Ascending aorta (tissue), 2 donors: ENCODE data around the gene NLRC3. TPM values are rescaled to one million over a fixed set of nuclear protein-coding genes. Genes with fewer than 3 reads are reported as not detected.
A peak's percentile ranks its signal among the peaks of the same experiment; 100 is the strongest.
"Not testable (repeated sequence)": the region's sequence is repeated elsewhere in the genome, so short reads cannot be mapped to it uniquely, and the experiment has no call there.

Experiments
- DNase-seq, 2 donors: peaks; one replicate each; pipeline ENCODE4 v3.0.0-alpha.2; 2019; ENCODE audit warnings: low spot score in 2 of 2
- H3K27ac ChIP-seq, 2 donors: fragments of 200-600 bp; sonication (generic); one replicate each; pipeline ENCODE4 v1.5.1; 2016 to 2017; ENCODE audit warnings: mild to moderate bottlenecking in 1 of 2
- H3K27me3 ChIP-seq: fragments of 200-600 bp; sonication (generic); one replicate; pipeline ENCODE4 v1.5.1; 2017
- H3K36me3 ChIP-seq, 2 donors: fragments of 200-600 bp; sonication (generic); one replicate each; pipeline ENCODE4 v1.5.1; 2016
- H3K4me1 ChIP-seq, 2 donors: fragments of 200-600 bp; sonication (generic); one replicate each; pipeline ENCODE4 v1.5.1; 2016 to 2017; ENCODE audit warnings: mild to moderate bottlenecking in 1 of 2
- H3K4me3 ChIP-seq, 2 donors: fragments of 200-600 bp; sonication (generic); one replicate each; pipeline ENCODE4 v1.5.1; 2016 to 2017; ENCODE audit warnings: mild to moderate bottlenecking in 1 of 2
- H3K9me3 ChIP-seq, 2 donors: fragments of 200-600 bp; sonication (generic); one replicate each; pipeline ENCODE4 v1.5.1; 2016
- CTCF ChIP-seq, 3 experiments: fragments of 200-600 bp in 2 of 3; fragments of 450-650 bp in 1 of 3; sonication (generic) in 2 of 3; IDR thresholded peaks; one replicate each; pipeline ENCODE4 v1.5.1; 2016 to 2019; ENCODE audit warnings: antibody characterized with exemption in 3 of 3, mild to moderate bottlenecking in 1 of 3, moderate library complexity in 1 of 3
- intact Hi-C: fragments of 100-400 bp; cut with DNase I; formaldehyde crosslinking; loops from one replicate; pipeline ENCODE4 v1.15.1; 2023
- total RNA-seq: library from RNA; depleted of rRNA; stranded (reverse); fragments of >200 nt; gene quantifications from one replicate; pipeline ENCODE4 v1.1.0, GENCODE V29; 2016

NLRC3 gene
- total RNA-seq, 1 donor from 2014 or later = 2.1 TPM

DNA sequence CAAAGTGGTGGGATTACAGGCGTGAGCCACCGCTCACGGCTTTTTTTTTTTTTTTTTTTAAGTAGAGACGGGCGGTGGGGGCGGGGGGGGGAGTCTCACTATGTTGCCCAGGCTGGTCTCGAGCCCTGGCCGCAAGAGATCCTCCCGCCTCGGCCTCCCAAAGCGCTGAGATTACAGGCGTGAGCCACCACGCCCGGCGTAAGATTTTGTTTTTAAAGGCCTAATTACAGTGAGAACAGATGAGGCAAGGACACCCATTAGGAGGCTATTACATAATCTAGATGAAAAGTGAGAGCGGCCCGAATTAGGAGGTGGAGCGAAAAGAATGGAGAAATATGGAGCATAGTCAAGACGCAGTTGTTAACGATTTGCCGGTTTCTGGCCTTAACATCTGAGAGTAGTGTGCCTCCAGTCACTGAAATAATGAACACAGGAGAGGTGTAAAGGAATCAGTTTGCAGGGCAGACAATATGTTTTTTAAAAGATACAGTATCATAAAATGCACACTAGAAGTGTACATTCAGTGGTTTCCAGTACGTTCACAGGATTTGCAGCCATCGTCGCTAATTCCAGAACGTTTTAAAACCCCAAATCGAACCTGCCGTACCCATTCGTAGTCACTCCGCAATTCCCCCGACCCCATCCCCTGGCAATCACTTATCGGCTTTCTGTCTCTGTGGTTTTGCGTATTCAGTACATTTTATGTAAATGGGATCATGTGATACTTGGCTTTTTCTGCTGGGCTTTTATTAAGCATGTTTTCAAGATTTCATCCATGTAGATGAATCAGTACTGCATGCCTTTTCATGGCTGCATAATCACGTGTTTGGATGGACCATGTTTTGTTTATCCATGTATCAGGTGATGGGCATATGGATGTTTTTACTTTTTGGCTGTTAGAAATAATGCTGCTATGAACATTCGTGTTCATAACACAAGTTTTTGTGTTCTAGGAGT, 35.6 kb upstream of the NLRC3 start:
- DNase-seq = peak in 1 of 2 donors; percentile 53
- H3K4me1 ChIP-seq = peaks cover 0 to 11% of the 10 kb centered on the region in 2 donors
- intact Hi-C loops = loop anchor here (10.0 kb wide), 1 partner anchor 802 kb away; the partner anchor contains the start of gene CORO7
- peak overlapping the region; percentile 61 to 76 for H3K4me3 ChIP-seq
- no peaks in the 10 kb centered on the region for H3K27me3 ChIP-seq
- no peaks in the 10 kb centered on the region for H3K9me3 ChIP-seq
- TF ChIP-seq CTCF (IDR thresholded peaks at IDR 0.05) = no peak
- H3K36me3 ChIP-seq = no peaks in the 10 kb centered on the region
- no peak overlapping the region for H3K27ac ChIP-seq

- Histone ChIP-seq H3K27me3 (no peaks in the 10 kb centered on the region), H3K27ac (peak within 1 kb of the TSS; percentile 60 to 66), H3K9me3 (no peaks in the 10 kb centered on the region), H3K4me1 (peaks cover 0 to 11% of the 10 kb centered on the region in 2 donors), H3K36me3 (no peaks in the 10 kb centered on the region), H3K4me3 (peak within 1 kb of the TSS; percentile 61 to 76)
- TF ChIP-seq CTCF (IDR thresholded peaks at IDR 0.05) = peak in 1 of 3 experiments; percentile 0
- DNase-seq = peak; percentile 38 to 95
- intact Hi-C loops = loop anchor here (1.0 to 10.0 kb wide), 2 partner anchors 84 to 803 kb away; partner anchors contain the start of gene CORO7
Observed at GRCh38 chr16:3611146-3611975, 34.2 kb upstream of the NLRC3 start, which contains the start of gene SLX4. SLX4 (minus strand) TSS chr16:3611606; CDS start chr16:3608964, 2,642 bp downstream.

DNA sequence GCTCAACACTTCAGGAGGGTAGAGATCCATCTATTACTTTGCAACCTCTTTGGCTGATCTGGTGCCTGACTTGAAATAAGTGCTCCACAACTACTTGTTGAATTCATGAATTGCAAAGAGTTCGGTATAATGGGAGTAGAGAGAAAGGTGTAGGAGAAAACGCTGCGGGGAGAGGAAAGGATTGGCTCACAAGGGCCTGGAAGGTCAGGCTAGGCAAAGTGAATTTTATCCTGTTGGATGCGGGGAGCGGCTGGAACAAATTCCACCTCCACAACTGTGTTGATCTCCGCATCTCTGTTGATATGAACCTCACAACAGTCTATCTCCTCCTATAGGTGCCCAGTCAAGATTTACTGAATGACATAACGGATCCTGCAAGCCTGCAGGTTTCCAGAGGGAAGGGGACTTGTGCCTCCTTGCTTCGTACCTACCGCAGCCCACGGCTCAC, 33.5 kb upstream of the NLRC3 start:
- Histone ChIP-seq H3K27me3 (no peaks in the 10 kb centered on the region), H3K9me3 (no peaks in the 10 kb centered on the region), H3K27ac (peak overlapping the region; percentile 55 to 56), H3K4me1 (peaks cover 0 to 11% of the 10 kb centered on the region in 2 donors), H3K36me3 (peaks cover 3% of the 10 kb centered on the region in 2 donors), H3K4me3 (peak overlapping the region; percentile 61 to 76)
- TF ChIP-seq CTCF (IDR thresholded peaks at IDR 0.05) = no peak
- no peak for DNase-seq
- intact Hi-C loops = loop anchor here (1.0 to 10.0 kb wide), 2 partner anchors 83 to 804 kb away; partner anchors contain the start of gene CORO7

DNA sequence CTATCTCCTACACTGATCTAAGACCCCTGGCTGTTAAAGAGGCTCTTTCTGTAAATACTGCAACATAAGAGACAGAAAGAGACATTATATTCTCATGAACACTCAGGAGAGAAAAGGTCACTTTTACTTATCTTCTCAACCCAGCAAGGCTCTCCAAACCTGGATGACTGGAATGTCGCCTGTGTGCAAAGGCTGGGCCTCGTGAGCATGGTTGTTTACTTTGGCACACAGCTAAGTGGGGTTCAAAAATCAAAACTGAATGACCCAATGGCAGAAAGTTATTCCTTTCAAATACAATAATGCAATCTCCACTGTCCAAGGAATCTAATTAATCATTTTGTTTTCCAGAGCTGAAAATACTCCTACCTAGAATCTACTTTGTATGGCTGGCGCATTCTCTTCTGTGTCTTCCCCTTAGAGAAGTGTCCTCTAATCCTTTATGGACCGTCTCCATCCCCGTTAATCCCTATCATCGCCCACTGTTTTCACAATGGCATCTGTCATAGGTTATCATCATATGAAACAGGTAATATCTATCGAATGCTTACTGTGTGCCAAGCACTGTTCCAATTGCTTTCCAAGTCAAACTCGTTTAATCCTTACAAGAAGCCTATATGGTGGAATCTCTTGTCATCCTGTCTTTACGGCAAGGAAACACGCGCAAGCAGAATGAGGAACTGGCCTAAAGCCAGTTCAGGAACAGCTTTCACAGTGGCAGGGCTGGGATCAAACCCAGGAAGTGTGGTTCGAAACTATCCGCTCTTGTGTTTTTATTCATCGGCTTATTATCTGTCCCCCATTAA, 32.9 kb upstream of the NLRC3 start:
- no peak overlapping the region for H3K27ac ChIP-seq
- peak overlapping the region; percentile 61 to 76 for H3K4me3 ChIP-seq
- H3K36me3 ChIP-seq = peaks cover 3 to 7% of the 10 kb centered on the region in 2 donors
- DNase-seq = peak in 1 of 2 donors; percentile 60
- no peaks in the 10 kb centered on the region for H3K27me3 ChIP-seq
- peaks cover 0 to 11% of the 10 kb centered on the region in 2 donors for H3K4me1 ChIP-seq
- no peaks in the 10 kb centered on the region for H3K9me3 ChIP-seq
- intact Hi-C loops = loop anchor here (10.0 kb wide), 1 partner anchor 805 kb away; the partner anchor contains the start of gene CORO7
- TF ChIP-seq CTCF (IDR thresholded peaks at IDR 0.05) = no peak

DNA sequence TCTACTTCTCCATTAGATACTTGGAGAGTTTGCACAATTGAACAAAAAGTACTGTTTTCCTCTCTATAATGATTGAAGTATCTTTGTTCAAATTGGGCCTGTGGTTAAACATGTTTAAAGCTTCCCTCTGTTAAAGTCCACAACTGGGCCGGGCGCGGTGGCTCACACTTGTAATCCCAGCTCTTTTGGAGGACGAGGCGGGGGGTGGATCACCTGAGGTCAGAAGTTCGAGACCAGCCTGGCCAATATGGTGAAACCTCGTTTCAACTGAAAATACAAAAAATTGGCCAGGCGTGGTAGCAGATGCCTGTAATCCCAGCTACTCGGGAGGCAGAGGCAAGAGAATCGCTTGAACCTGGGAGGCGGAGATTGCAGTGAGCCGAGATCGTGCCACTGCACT, 31.8 kb upstream of the NLRC3 start:
- DNase-seq = peak in 1 of 2 donors; percentile 44
- H3K27ac ChIP-seq, H3K4me3 ChIP-seq, H3K9me3 ChIP-seq, intact Hi-C loops, H3K27me3 ChIP-seq: not testable (repeated sequence)
- Histone ChIP-seq H3K36me3 (peaks cover 9 to 10% of the 10 kb centered on the region in 2 donors), H3K4me1 (peaks cover 0 to 11% of the 10 kb centered on the region in 2 donors)
